DND-41 (cell line): ENCODE data around the gene OR52D1.

ENCODE experiments used
- ATAC-seq: fragments of 200-7000 bp; cut with Tn5 transposase; 3 replicates; pipeline ENCODE4 v1.9.1; 2021; ENCODE audit warnings: low read depth; ENCODE audit not compliant: insufficient read depth
- DNase-seq: peaks from one replicate; pipeline ENCODE4 v3.0.0-alpha.2; 2020
- H2AFZ ChIP-seq: 2 replicates; pipeline ENCODE4 v1.6.0; 2012; ENCODE audit warnings: low read depth, low read length
- H3K27ac ChIP-seq: 2 replicates; pipeline ENCODE4 v1.5.1; 2012; ENCODE audit warnings: low read length, inconsistent platforms
- H3K27me3 ChIP-seq: fragments of 200-600 bp; sonication (generic); 2 replicates; pipeline ENCODE4 v1.6.0; 2012; ENCODE audit warnings: low read length, mild to moderate bottlenecking, inconsistent platforms; ENCODE audit not compliant: insufficient read depth, poor library complexity
- H3K36me3 ChIP-seq: 2 replicates; pipeline ENCODE4 v1.5.1; 2012; ENCODE audit warnings: low read length, inconsistent platforms; ENCODE audit not compliant: insufficient read depth
- H3K4me1 ChIP-seq: 2 replicates; pipeline ENCODE4 v1.5.1; 2012; ENCODE audit warnings: mild to moderate bottlenecking, low read length; ENCODE audit not compliant: insufficient read depth
- H3K4me2 ChIP-seq: 2 replicates; pipeline ENCODE4 v1.6.0; 2012; ENCODE audit warnings: mild to moderate bottlenecking, moderate library complexity, low read length, inconsistent platforms; ENCODE audit not compliant: insufficient read depth
- H3K4me3 ChIP-seq, 2 experiments: fragments of 200-600 bp in 1 of 2; shearing (Covaris generic) in 1 of 2; 2 replicates each; pipeline ENCODE4 v1.5.1; 2012 to 2016; ENCODE audit warnings: inconsistent platforms in 2 of 2, low read length in 2 of 2, mild to moderate bottlenecking in 2 of 2, low read depth in 1 of 2, moderate library complexity in 1 of 2
- H3K79me2 ChIP-seq: 2 replicates; pipeline ENCODE4 v1.6.0; 2012; ENCODE audit warnings: low read length, inconsistent platforms; ENCODE audit not compliant: insufficient read depth
- H3K9ac ChIP-seq: 2 replicates; pipeline ENCODE4 v1.6.0; 2012; ENCODE audit warnings: low read depth, mild to moderate bottlenecking, inconsistent platforms, low read length, moderate library complexity
- H3K9me3 ChIP-seq: 2 replicates; pipeline ENCODE4 v1.5.1; 2012; ENCODE audit warnings: low read length, moderate library complexity, mild to moderate bottlenecking, inconsistent platforms; ENCODE audit not compliant: insufficient read depth, severe bottlenecking
- H4K20me1 ChIP-seq: 2 replicates; pipeline ENCODE4 v1.6.0; 2012; ENCODE audit warnings: low read length; ENCODE audit not compliant: insufficient read depth
- EZH2 ChIP-seq: IDR thresholded peaks from 3 replicates; pipeline ENCODE4 v1.6.1; 2012; ENCODE audit warnings: borderline replicate concordance, low read depth, mild to moderate bottlenecking, moderate library complexity, low read length, inconsistent platforms; ENCODE audit not compliant: severe bottlenecking
- TF ChIP-seq, protein P1 (sequence below): IDR thresholded peaks from 2 replicates; pipeline ENCODE4 v1.5.1; 2012; ENCODE audit warnings: borderline replicate concordance, low read length, moderate library complexity, mild to moderate bottlenecking; ENCODE audit not compliant: poor library complexity, severe bottlenecking; ENCODE audit errors: extremely low read depth

OR52D1 gene

DNA sequence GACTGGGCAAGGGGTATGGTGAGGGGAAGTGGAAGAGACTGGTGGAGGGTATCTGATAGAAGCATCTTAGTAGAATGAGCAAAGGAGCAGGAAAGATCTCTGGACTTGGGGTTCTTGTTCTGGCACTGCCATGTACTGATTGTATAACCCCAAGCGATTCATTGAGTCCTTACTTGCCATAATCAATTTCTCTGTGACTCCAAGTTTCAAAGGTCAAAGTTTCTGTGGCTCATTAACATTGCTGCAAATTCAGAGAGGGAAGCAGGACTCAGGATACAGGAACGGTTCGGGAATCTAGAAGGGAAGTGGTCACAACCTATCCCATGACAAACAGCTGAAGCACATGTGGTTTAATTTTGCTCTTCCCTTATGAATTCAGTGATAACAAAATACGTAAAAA is 39.1 kb upstream of the OR52D1 start:
- ATAC-seq (no peak), DNase-seq (no peak)
- TF ChIP-seq, protein P1, sequence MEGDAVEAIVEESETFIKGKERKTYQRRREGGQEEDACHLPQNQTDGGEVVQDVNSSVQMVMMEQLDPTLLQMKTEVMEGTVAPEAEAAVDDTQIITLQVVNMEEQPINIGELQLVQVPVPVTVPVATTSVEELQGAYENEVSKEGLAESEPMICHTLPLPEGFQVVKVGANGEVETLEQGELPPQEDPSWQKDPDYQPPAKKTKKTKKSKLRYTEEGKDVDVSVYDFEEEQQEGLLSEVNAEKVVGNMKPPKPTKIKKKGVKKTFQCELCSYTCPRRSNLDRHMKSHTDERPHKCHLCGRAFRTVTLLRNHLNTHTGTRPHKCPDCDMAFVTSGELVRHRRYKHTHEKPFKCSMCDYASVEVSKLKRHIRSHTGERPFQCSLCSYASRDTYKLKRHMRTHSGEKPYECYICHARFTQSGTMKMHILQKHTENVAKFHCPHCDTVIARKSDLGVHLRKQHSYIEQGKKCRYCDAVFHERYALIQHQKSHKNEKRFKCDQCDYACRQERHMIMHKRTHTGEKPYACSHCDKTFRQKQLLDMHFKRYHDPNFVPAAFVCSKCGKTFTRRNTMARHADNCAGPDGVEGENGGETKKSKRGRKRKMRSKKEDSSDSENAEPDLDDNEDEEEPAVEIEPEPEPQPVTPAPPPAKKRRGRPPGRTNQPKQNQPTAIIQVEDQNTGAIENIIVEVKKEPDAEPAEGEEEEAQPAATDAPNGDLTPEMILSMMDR = no peak
- TF ChIP-seq EZH2 = no peak
- Histone ChIP-seq H3K27me3 (peaks cover 5% of the 10 kb centered on the region), H4K20me1 (no peaks in the 10 kb centered on the region), H3K4me2 (no peak overlapping the region), H3K4me1 (no peaks in the 10 kb centered on the region), H3K79me2 (no peaks in the 10 kb centered on the region), H3K9me3 (no peaks in the 10 kb centered on the region), H3K27ac (no peak overlapping the region), H3K9ac (no peak overlapping the region), H2AFZ (no peak overlapping the region), H3K4me3 (no peak overlapping the region), H3K36me3 (no peaks in the 10 kb centered on the region)

GRCh38 chr11:5460983-5461621 is 27.4 kb upstream of the OR52D1 start:
- Histone ChIP-seq H3K79me2 (no peaks in the 10 kb centered on the region), H3K4me1 (no peaks in the 10 kb centered on the region), H3K36me3 (no peaks in the 10 kb centered on the region), H3K9ac (no peak overlapping the region), H3K27me3 (peaks cover 6% of the 10 kb centered on the region), H3K27ac (no peak overlapping the region), H2AFZ (no peak overlapping the region), H4K20me1 (no peaks in the 10 kb centered on the region), H3K4me2 (no peak overlapping the region), H3K4me3 (no peak overlapping the region), H3K9me3 (no peaks in the 10 kb centered on the region)
- no peak for ATAC-seq
- TF ChIP-seq, protein P1 = no peak
- TF ChIP-seq EZH2 = no peak
- DNase-seq = no peak

GRCh38 chr11:5467527-5467926 is 21.0 kb upstream of the OR52D1 start:
- Histone ChIP-seq H3K9me3 (no peaks in the 10 kb centered on the region), H3K27ac (no peak overlapping the region), H3K79me2 (no peaks in the 10 kb centered on the region), H3K36me3 (no peaks in the 10 kb centered on the region), H3K4me1 (no peaks in the 10 kb centered on the region), H3K9ac (no peak overlapping the region), H3K4me2 (no peak overlapping the region), H3K4me3 (no peak overlapping the region), H2AFZ (no peak overlapping the region), H3K27me3 (peaks cover 7% of the 10 kb centered on the region), H4K20me1 (no peaks in the 10 kb centered on the region)
- ATAC-seq (no peak), DNase-seq (no peak)
- TF ChIP-seq, protein P1 = no peak
- TF ChIP-seq EZH2 = no peak
